NCI-H524 treated with DMSO at 0.1 percent for 48 hours (cell line): ENCODE results near the gene CCDC77.

Experiments
- DNase-seq: peaks from one replicate; lab custom pipeline; 2025; lab: John Stamatoyannopoulos, UW

The CCDC77 gene

DNA sequence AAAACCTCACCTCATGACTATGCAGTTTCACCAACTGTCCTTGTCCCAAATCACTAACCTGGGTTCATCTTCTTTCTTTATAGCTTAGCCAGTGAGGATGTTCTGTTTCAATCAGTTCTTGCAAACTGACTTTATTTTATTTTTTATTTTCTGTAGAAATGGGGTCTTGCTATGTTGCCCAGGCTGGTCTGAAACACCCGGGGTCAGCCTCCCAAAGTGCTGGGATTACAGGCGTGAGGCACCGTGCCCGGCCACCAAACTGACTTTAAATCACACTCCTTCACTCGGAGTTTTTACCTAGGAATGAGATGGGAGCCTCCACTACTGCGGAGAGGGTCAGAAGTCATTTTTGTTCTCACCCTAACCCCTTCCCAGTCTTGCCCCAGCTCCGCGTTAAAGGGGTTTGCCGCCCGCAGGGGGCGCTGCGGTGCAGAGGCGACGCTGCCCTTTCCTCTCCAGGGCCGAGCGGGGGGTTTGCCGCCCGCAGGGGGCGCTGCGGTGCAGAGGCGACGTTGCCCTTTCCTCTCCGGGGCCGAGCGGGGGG lies 51.3 kb downstream of the CCDC77 start:
- no peak for DNase-seq

DNA sequence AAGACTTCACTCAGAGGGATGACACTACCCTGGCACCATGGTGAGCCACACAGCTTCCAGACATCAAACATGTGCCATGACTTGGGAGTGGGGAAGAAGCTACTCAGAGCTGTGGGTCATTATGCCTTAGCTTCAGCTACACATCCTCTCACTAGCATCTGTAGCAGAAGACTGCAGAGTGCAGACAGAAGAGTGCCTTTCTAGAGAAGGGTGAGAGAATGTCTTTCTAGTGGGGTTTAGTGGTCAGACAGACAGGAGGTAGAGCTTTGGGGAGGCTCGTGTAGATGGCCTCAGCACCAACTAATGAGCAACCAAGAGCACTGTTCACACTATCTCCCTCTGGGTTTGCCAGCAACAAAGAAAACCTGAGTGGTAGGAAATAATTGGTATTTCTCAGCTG lies 53.4 kb downstream of the CCDC77 start:
- DNase-seq: no peak

DNA sequence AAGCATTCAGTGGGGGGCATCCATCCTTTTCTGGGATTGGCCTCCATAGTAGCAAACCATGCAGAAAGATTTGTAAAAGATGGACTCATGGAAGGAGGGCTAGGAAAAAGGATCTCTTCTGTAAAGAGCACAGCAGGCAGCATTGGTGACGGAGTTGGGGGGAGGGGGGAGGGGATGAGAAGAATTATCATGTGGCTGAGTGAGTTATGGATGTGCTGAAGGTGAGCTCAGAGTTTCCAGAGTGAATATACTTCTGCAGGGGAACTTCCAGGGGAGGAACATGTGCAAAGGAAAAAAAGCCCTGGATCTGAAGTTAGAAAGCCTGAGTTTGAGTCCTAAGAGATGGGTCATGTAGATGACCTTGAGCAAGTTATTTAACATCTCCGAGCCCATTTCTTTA lies 54.4 kb downstream of the CCDC77 start:
- no peak for DNase-seq

DNA sequence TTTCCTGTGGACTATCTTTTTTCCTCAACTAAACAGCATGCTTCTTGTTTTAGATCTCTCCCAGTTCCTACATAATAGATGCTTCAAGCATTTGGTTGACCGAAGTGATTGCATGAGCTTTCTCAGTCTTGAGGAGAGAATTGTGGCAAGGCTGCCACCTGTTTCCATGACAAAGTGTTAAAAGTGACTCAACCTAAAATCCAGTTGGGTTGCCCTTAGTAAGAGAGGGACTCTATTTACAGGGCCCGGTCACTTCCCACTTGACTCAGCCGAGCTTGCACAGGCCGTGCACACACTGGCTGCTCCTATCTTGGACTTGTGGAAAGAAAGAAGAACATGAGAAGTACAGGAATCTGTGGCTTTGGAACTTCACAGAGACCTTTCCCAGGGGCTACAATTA lies 56.2 kb downstream of the CCDC77 start:
- DNase-seq: no peak

DNA sequence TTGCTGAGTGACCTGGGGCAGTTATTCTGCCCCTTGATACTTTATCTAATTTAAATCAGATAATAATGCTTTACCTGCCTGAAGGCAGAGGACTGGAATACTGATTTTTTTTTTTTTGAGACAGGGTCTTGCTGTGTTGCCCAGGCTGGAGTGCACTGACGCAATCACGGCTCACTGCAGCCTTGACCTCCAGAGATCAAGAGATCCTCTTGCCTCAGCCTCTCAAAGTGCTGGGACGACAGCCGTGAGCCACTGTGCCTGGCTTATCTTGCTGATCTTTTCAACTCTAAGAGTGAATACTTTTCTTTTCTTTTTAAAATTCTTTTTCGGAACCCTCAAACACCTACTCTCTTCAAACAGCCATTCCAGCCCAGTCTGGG lies 57.6 kb downstream of the CCDC77 start:
- DNase-seq: no peak

DNA sequence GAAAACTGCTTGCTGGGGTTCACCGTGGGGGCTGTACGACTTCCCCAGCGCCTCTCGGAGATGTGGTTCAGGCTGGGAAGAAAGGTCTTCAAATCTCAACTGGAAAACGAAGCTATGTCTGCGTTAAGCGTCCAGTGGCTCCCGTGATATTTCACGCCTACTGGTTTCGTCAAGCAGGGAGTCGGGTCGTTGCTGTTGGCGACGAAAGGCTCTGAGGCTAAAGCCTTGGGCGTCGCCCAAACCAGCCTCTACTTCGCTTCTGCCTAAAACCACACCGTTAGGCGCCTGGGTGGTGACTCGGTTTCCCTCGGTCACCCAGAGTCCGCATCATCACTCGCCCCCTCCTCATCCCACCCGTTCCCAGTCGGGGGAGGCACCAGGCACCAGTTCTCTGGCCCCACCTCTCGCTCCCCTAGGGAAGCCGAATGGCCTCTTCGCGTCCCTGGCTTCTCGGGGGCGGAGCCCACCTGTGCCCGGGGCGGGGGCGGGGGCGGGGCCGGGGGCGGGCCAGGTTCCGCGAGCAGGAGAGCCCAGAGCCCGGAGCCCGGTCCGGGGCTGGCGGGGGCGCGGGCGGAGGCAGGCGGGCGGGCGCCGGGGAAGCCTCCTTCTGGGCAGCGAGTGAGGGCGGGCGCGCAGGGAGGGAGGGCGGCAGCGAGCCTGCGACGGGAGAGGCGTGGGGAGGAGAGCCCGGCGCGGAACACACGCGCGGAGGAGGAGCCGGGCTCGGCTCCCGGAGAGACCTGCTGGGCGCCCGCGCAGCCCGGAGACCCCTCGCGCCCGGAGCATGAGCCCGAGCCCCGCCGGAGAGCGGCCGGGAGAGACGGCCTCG lies 58.2 kb downstream of the CCDC77 start, which contains the start of gene B4GALNT3:
Gene B4GALNT3 (plus strand): TSS at position 510 of the 829 bp plus-strand sequence. CDS start 438 bp downstream, outside the sequence.
- DNase-seq: no peak

DNA sequence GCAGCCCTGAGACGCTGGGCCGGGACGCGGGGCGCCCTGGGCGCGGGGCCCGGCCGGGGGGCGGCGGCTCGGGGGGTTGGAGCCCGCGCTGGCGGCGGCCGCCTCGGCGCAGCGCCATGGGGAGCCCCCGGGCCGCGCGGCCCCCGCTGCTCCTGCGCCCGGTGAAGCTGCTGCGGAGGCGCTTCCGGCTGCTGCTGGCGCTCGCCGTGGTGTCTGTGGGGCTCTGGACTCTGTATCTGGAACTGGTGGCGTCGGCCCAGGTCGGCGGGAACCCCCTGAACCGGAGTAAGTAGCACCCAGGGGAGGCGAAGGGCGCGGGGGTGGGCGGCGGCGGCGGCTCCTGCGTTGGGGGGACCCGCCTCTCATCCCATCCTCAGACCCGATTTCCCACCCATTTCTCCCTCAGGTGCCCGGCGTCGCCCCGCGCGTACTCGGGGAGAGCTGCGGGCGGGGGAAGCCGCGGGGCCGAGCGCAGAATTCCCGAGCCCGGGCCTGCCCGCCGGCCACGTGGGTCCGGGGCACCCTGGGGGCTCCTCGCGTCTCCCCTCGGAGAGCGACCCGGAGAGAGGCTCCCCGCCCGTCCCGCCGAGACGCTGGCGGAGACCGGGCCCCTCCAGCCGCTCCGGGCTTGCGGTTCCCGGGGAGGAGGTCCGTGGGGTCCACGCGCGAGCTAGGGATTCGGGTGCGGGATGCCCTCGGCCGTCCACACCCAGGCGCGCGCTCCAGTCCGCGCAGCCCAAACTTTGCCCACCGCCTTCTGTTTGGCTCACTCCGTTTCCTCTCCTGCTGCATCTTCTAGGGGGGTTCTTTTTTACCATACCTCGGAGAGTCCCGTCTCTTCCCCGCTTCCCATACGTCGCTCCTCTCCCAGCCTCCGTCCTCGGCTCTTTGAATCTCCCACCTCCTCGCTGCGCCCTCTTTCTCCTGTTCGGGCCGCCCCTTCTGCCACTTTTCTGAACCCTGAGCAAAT lies 59.1 kb downstream of the CCDC77 start:
- DNase-seq: no peak

DNA sequence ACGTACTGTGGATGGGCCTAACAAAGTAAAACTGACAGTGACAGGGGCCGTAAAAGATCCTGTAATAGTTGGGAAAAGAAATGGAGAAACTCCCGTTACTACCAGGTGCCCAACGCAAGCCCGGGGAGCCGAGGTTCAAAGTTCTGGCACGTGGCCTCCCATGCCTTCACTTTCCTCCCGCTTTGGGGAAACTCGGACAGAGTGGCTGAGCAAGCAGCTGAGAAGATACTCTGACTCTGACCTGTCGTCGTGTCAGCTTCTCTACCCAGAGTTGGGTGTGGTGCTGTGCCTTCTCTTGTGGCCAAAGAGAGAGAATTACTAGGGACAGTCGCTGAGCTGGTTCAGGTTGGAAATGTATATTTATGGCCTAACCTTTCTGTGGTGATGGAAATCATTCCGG lies 60.0 kb downstream of the CCDC77 start:
- no peak for DNase-seq

DNA sequence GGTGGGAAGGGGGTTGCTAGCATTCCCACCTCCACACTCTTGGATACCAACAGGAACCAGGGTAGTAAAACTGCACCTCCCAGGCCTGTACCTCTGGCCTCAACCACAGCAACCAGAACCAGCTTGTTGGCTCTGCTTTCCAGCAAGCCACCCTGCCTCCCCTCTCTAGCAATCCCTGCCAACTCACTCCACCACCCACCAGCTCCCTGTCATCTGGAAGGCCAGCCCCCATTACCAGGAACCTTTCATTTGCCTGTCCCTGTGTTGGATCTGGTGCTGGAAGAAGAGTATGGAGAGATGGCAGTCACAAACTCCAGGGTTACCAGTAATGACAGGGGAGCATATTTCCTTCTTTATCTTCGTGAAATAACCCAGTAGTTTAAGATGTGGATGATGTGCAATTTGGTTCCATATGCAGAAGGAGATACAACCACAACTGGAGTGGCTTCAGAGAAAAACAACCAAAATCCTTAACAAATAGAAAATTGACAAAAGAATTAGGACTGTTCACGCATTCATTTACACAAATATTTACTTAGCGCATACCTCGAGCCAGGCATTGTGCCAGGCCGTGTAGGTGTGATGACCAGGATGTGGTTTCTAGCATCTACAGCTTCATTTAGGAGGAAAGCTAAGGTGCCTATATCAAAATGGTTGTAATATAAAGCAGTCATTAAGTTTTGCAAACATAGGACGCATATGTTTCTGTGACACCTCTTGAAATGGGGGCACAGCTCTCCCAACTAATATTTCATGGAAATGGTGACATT lies 61.7 kb downstream of the CCDC77 start:
- DNase-seq: no peak

DNA sequence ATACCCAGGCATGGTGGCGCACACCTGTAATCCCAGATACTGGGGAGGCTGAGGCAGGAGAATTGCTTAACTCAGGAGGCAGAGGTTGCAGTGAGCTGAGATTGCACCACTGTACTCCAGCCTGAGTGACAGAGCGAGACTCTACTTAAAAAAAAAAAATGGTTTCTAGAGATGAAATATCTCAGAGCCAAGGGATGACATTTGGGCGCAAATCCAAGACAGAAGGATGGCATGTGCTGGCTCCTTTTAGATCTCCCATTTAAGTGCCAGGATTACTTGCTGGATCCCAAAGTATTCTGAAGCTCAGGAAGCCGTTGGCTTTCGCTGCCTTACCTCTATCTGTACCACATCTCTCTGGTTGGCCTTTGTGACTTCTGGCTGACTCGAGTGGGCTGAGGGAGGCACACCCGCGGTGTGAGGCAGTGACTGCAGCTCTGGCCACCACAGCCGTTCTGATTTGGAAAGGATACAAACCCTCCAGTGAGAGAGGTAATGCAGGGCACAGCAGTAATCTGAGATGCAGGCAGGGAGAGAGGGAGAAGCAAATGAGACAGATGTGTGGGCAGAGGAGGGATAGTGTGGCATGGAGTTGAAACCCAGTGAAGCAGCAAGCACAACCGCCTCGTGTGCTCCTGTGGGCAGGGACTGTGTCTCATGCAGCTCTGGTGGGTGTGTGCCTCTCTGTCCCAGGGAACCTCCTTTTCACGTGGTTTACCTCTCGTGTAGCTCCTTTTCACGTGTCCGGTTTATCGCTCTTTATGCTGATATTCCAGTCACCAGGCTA lies 63.2 kb downstream of the CCDC77 start:
- DNase-seq: peak; percentile 31

DNA sequence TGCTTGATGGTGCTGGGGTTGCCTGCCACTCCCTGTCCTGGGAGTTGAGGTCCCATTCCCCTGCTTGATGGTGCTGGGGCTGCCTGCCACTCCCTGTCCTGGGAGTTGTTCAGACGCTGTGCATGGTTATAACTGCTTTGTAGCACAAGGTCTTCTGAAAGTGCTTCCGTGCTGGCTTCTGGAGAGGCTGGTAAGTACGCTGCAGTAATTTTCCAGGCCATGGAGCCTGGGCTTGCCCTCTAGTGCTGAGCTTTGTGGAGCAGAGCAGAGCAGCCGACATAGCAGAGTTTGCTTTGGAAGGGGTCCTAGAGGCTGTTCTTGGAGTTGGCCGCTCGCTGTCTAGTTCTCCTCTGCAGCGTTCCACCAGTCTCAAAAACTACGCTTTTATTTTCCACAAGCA lies 64.6 kb downstream of the CCDC77 start:
- no peak for DNase-seq

DNA sequence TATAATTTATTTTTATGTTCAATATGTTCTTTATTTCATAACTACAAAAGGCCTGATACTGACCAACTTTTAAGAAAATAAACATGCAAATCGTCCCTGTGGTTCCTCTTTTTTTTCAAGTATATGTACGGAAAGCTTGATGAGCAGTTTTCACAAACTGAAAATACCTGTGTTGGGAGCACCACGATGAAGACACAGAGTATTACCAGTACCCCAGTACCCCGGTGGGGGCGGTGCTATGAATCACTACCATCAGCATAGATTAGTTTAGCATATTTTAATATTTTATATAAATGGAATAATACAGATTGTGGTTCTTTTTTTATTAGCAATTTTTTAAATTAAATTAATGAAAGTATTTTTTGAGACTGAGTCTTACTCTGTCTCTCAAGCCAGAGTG lies 65.3 kb downstream of the CCDC77 start:
- no peak for DNase-seq

DNA sequence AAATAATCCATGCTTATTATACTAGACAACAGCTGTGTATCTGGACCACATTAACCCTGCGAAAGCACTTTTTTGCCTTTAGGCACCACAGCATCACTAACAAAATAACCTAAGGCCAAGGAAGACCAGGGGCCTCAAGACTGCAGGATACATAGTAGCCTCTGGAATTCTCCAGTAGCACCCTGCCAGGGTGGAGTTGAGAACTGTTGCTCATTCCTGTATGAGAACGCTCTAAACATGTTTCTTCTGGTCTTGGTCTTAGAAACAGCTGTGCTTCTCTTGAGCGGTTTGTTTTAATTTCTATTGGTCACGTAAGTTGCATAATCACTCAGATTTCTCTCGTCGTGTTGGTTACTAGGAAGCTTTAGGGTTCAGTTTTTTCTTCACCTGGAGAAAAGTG lies 66.1 kb downstream of the CCDC77 start:
- no peak for DNase-seq

DNA sequence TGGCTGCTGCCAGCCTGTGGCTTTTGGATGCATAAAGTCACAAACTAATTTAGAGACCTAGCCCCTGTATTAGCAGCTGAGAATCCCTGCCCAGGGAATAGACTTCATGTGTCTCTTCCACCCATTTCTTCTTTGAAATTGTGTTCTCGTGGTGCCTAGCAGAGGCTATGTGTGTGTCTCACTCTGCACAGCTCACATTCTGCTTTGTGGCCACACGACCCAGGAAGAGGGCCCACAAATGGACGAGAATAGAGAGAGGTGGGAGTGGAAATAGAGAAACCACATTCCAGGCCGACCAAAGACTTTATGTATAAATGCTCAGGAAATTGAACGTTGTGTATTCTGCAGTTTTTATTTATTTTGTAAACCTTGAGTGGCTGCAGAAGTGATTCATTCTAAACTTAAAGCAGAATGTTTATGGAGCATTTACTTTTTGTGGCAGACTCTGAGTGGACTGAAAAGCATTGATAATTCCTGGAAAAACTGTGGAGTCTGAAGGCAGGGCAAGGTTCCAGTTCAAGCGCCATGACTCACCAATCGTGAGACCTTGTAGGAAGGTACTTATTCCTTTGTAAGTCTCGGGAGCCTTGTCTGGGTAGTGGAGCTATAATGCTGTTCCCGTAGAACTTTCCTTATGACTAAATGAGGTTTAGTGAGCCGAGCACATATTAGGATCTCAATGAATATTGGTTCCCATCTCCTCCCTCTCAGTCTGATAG lies 67.4 kb downstream of the CCDC77 start:
- no peak for DNase-seq

DNA sequence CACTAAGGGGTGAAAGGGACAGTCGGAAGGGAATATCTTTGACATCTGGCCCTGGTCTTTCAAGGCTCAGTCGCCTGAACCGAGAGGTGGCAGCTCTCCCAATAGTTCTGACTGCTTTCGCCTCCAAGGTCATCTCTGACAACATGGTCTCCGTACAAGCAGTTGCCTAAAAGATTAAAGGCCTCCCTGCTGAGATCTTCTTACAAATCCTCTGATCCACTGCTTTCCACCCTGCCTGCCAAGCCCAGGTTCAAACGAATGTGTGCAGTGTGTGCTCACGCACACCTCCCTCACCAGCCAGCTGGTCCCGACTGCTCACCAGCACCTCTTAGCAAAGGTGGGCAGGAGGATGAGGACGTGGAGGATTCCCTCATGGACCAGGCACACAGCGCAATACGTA lies 68.7 kb downstream of the CCDC77 start:
- no peak for DNase-seq

DNA sequence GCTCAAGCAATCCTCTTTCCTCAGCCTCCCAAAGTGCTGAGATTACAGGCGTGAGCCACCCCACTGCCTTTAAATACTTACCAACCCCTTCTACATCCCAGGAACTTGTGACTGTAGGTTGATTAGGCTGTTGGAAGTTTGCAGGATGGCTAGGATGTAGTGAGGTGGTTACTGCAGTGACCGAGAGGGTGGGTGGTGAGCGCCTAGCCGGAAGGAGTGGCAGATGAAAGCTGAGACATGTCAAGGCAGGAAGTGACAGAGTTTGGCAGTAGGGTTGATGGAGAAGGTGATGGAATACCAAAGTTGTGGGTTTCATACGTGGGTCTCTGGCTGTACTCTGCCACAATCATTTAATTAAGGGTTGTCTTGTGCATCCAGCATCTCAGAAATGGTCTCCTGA lies 71.8 kb downstream of the CCDC77 start:
- DNase-seq: no peak

DNA sequence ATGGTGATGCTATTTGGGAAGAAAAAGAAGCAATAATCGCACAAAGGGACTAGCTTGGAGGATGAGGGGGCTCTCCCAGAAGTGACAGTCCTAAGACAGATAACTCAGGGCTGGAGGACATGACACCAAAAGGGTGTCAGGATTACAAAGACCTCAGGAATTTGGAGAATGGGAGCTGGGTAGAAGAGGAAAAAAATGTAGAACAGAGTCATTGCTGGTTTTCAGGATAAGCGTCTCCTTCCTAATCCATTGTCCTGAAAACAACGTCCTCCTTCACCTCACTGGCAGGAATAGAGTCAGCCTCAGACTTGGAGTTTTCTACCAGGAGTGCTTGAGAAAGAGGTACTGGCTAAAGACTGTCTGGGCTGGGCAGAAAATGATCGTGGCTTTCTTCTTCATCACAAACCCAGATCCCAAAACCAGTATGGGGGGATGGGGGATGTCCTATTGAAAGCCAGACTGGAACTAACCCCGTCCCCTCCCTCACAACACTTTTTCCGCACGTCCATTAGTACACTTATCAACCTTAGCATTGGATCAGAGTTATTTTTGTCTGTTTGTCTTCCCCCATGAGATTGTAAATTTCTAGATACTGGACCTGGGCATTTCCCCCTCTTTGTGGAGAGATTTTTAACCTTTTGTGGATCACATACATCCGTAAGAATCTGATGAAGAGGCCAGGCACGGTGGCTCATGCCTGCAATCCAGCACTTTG lies 72.6 kb downstream of the CCDC77 start:
- no peak for DNase-seq

DNA sequence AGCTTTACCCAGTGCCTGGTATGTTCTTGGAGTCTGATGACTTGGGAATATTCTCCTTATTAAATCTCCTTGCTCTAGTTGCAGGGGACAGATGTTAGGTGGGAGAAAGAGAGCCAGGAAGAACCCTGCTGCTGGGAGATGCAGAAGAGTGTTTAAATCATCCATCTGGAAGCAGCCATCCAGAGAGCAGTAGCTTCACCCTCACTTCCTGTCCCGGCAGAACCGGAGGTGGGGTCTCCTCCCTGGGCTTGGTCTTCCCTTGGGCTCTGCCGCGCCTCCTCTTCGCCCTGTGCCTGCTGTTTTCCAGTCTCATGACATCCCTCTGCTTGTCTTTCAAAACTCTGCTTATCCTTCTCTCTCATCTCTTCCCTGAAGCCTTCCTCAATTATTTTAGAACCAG lies 73.8 kb downstream of the CCDC77 start:
- no peak for DNase-seq

DNA sequence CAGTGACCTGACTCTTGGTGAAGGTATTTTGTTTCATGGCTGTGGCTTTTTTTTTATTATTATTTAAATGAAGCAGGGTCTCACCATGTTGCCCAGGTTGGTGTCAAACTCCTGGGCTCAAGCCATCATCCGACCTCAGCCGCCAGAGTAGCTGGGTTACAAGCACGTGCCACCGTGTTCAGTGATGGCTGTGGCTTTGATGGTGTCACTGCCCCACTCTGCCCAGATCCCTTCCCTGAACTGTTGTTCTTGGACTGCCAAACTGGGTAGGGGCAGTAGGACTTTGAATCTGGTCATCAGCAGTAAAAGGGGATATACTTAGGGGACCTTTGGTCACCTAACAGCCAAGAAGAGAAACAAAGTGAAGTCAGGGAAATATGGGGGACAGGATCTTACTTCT lies 77.7 kb downstream of the CCDC77 start:
- DNase-seq: no peak
